Thyroid gland (tissue), 4 donors: ENCODE results near the gene S1PR5.

Experiments used
- POLR2A ChIP-seq, 2 donors: fragments of 450-650 bp; IDR thresholded peaks; one replicate each; pipeline ENCODE4 v1.6.1; 2017; ENCODE audit warnings: antibody characterized with exemption in 2 of 2, mild to moderate bottlenecking in 2 of 2, moderate library complexity in 1 of 2
- TF ChIP-seq, protein P1 (sequence below), 6 experiments: fragments of 200-600 bp in 3 of 6; fragments of 450-650 bp in 3 of 6; sonication (generic) in 3 of 6; IDR thresholded peaks; one replicate each; pipeline ENCODE4 v1.5.1; 2016 to 2019; ENCODE audit warnings: antibody characterized with exemption in 6 of 6, mild to moderate bottlenecking in 2 of 6, inconsistent platforms in 1 of 6, moderate library complexity in 1 of 6

GRCh38 chr19:10543059-10543419, 25.8 kb upstream of the S1PR5 start:
- TF ChIP-seq, protein P1, sequence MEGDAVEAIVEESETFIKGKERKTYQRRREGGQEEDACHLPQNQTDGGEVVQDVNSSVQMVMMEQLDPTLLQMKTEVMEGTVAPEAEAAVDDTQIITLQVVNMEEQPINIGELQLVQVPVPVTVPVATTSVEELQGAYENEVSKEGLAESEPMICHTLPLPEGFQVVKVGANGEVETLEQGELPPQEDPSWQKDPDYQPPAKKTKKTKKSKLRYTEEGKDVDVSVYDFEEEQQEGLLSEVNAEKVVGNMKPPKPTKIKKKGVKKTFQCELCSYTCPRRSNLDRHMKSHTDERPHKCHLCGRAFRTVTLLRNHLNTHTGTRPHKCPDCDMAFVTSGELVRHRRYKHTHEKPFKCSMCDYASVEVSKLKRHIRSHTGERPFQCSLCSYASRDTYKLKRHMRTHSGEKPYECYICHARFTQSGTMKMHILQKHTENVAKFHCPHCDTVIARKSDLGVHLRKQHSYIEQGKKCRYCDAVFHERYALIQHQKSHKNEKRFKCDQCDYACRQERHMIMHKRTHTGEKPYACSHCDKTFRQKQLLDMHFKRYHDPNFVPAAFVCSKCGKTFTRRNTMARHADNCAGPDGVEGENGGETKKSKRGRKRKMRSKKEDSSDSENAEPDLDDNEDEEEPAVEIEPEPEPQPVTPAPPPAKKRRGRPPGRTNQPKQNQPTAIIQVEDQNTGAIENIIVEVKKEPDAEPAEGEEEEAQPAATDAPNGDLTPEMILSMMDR (IDR thresholded peaks at IDR 0.05) = no peak
- no peak for TF ChIP-seq POLR2A (IDR thresholded peaks at IDR 0.05)
